Astrocyte of the spinal cord (primary cell): ENCODE measurements around the gene BMP7.

Experiments used
- DNase-seq: peaks from one replicate; pipeline ENCODE4 v3.0.0; 2011; ENCODE audit warnings: low read depth, low spot score
- H3K4me3 ChIP-seq: 2 replicates; pipeline ENCODE4 v1.5.1; 2011; ENCODE audit warnings: low read depth, mild to moderate bottlenecking, low read length, moderate library complexity
- CTCF ChIP-seq: IDR thresholded peaks from 2 replicates; pipeline ENCODE4 v1.5.1; 2012; ENCODE audit warnings: low read depth, mild to moderate bottlenecking, low read length, inconsistent platforms
- in situ Hi-C: cut with HindIII; loops from 2 replicates; pipeline ENCODE4 v1.10.0; 2017; ENCODE audit warnings: low sequenced_read_pairs

Gene BMP7

GRCh38 chr20:57251949-57252348 lies 14.5 kb downstream of the BMP7 start:
- H3K4me3 ChIP-seq: no peak overlapping the region
- TF ChIP-seq CTCF: no peak
- in situ Hi-C loops: no loop called here
- no peak for DNase-seq

- DNase-seq: no peak
- TF ChIP-seq CTCF: peak; percentile 1
- in situ Hi-C loops: no loop called here
- no peak overlapping the region for H3K4me3 ChIP-seq
Observed at GRCh38 chr20:57251344-57251743, 15.1 kb downstream of the BMP7 start.

DNA sequence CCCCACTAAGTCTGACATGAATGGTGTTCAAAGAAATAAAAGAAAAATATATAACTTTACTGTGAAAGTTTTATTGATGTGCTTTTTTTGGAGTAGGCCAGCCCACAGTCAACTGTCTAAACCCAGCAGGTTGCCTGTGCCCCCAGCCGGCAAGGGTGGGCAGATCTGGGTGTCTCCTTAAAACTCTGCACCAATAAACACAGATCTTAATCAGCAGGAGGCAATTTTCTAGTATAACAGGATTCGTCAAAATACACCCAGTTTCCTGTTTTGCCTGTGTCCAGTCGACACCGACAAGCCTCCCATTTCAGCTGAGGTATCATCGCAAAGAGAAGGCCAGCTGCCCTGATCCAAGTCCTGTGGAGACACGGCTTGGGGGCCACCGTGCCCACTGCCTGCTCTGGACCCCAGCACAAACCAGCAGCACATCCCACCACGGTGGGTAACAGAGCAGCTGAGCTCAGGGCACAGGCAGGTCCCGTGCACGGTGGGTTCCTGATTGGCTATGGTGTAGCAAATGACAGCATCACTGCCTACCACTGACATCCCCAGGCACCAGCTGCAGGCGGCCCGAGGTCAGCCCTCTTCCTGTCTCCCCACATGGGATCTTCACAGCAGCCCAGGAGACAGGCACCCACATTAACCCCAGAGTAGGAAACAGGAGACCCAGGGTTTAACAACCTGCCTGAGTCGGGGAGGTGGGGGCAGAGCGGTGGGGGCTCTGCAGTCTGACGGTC lies 15.7 kb downstream of the BMP7 start:
- TF ChIP-seq CTCF: no peak
- in situ Hi-C loops: no loop called here
- no peak overlapping the region for H3K4me3 ChIP-seq
- no peak for DNase-seq

GRCh38 chr20:57249772-57250171 lies 16.7 kb downstream of the BMP7 start:
- in situ Hi-C loops: no loop called here
- DNase-seq: no peak
- no peak overlapping the region for H3K4me3 ChIP-seq
- TF ChIP-seq CTCF: no peak

DNA sequence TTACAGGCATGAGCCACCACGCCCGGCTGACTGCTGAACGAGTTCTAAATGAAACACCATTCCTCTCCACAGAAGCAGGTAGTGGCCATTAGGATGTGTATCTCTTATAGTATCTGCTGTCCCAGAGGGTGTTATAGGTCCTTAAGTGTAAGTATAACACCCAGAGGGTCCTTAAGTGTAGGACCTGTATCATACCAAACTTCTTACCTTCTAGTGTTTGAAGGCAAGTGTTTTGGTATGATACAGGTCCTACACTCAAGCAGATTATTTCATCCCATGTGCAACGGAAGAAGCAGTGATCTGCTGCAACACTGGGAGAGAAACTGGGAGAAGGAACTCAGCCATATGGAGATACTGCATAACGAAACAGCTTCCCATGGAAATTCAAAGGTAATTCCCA lies 17.4 kb downstream of the BMP7 start:
- TF ChIP-seq CTCF: no peak
- no peak for DNase-seq
- H3K4me3 ChIP-seq: no peak overlapping the region
- in situ Hi-C loops: no loop called here

- DNase-seq: no peak
- no peak for TF ChIP-seq CTCF
- in situ Hi-C loops: no loop called here
- H3K4me3 ChIP-seq: no peak overlapping the region
Observed at GRCh38 chr20:57248132-57248797, 18.2 kb downstream of the BMP7 start.
